Measurements from ENCODE around the gene NDFIP2.
"Not testable (repeated sequence)": the region's sequence is repeated elsewhere in the genome, so short reads cannot be mapped to it uniquely, and the experiment has no call there.

NDFIP2 gene

DNA sequence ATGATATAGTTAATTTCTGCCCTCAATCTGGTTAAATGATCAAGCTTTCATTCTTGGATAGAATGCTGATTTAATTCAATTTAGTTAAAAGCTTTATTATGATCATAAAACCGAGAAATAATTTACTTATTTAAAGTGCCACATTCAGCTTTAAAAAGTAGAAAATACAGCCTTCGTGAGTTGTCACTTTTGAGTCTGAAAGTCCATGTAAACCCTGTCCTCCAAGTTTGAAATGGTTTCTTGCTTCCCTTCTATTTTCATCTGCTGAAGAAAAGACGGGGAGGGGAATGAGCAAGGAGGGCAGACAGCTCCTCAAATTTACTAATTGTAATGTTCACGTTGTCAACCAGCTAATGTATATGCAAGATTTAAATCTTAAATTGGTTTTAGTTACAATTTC, 59.5 kb downstream of the NDFIP2 start:
- DNase-seq = no peak

DNA sequence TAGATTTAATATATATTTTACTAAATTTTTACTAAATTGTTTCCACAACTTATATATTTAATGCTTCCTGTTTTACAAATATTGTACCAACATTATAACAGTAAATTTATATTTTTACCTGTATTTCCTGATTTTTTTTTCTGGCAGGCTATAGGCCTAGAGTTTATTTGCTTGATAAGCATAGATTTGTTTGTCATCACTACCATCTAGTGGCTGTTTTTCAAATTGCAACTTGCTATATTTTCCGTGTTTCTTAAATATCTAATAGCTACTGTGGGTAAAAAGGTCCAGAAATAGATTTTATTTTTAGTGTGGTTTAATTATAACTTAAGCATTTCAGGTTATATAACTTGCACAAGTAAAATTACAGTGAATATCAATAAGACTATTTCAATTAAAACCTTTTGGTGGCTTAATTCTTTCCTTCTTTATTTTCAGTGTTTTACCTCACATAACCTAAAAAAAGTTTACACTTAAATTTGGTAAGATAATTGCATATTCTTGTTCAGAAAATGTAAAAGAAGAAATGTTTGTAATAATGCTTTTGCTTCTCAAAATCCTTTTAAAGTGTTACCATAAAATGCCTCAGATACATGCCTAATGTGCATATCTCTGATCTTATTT, 60.6 kb downstream of the NDFIP2 start:
- no peak for DNase-seq

DNA sequence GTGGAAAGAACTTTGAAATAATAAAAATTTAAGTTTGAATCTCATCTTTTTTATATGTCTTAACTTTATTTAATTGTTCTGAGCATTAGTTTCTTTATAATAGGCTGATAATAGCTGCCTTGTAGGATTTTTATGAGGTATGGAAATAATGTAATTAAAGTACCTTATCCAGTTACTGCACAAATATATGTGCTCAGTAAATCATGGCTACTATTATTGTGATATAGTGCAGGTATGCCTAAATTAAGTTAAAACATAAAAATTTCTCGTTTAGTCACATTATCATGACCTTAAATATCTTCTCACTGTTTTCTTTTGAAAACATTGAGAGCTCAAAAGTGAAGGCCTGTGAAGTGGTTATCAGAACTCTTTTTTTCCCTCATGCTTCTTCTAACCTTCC, 62.9 kb downstream of the NDFIP2 start:
- DNase-seq = no peak

DNA sequence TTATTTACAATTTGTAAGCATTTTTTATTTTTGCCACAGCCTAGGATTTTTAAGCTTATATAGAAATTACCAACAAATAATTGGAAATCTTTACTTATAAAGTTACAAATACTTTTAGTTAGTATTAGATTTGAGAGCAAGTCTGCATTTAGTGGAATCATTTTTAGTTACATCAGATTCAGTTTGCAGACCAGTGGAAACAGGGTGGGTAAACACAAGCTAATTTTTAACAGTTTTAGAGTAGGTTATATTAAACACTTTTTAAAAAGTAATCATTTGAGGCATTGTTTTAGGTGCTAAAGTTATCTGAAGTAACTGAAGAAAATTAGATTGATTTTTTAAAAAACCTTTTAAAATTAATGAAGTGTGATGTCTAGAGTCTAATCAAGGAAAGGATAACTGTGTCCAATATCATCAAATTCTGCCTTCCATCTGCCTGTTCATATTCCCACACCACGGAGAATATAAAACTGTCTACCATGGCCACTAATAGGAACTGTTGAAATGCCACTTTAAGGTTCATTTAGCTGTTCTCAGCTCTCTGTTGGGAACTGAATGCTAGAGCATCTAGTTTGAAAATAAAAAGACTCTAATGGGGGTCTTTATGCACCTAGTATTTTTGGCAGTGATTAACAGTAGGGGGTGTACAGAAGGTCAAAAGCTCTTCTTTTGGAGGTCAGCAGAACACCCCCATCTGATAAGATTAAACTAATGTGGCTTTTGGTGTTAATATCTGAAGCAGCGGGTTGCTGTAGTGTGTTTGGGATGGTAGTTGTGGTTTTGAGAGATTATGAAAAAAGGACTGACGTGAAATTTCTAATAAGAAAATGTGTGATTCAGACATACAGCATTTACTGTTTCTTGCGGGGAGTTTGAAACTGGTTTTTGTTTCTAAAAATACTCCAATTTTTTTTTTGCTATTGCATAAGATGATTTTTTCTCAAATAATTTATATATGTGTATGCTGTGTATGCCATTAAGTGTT, 66.5 kb downstream of the NDFIP2 start:
- DNase-seq = no peak

DNA sequence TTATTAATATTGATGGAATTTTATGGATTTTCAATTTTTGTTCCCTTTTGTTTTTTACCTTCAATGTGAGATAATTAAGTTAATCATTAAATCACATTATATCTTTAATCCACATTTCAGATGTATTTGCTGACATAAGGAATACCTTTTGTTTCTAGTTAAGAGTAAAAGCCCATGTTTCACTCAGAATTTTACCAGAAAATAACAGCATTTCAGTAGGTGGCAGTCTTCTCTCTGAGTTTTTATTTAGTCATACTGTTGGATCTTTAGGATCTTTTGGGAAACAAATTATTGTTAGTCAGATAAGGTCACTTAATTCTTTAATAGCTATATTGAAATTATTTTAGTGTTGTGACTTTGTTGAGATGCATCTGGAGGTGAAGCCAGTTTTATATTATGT, 67.9 kb downstream of the NDFIP2 start:
- no peak for DNase-seq

DNA sequence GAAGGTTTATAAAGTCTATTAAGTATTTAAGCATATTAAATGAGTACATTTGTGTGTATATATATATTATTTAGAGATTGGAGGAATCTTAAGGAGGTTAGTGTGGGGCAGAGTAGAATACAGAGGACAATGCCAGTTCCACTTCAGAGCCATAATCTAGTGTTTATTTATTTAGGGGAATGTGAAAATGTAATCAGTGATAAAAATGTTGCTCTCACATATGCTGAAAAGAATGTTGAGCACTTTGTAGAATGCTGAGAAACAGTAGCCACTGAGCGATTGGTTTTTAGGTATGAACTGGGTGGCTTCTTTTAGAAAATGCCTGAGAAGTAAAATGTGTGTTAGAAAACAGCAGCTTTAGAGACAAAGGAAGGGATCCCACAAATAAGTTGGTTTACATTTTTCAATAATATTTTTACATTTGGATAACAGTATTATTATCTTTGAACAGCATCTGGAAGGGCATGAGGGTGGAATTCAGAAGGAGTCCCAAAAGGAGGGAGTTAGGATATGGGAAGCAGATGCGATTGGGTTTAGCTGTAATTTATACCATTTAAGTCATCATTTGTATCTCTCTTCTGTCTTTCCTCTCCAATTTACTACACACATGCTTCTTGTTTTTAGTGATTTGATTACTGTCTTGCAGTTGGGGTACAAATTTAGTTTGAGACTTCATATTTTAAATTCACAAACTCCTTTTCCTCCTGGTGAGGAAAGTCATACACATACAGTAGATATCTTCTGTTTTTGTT, 68.6 kb downstream of the NDFIP2 start:
- no peak for DNase-seq

DNA sequence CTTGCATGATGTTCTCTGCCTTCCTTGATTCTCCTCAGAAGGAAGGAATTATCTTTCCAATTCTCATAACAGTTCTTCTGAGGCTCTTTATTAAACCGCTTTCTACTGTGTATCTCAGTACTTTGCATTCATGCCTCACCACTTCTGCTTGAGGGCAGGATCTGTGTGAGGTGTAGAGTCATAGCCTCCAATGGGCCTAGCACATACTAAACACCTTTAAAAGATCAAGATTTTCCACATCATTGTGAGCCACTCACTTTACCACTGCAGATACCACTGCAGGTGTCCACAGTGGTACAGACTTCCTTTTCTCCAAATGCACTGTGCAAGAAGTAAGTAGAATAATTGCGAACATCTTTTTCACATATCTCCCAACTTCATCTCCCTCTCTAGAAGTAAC, 76.7 kb downstream of the NDFIP2 start:
- no peak for DNase-seq

DNA sequence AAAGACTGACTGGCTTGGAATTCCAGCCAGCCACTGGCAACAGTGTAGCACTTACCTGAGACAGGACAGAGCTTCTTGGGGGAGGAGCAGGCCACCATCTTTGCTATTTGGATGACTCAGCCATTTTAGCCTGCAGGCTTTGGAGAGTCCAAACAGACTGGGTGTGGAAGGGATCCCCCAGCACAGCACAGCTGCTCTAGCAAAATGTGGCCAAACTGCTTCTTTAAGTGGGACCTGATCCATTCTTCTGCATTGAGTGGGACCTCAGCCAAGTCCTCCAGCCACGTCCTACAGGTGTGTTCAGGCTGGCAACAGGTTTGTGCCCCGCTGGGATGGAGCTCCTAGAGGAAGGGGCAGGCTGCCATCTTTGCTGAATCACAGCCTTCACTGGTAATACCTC, 80.0 kb downstream of the NDFIP2 start:
- DNase-seq = no peak

DNA sequence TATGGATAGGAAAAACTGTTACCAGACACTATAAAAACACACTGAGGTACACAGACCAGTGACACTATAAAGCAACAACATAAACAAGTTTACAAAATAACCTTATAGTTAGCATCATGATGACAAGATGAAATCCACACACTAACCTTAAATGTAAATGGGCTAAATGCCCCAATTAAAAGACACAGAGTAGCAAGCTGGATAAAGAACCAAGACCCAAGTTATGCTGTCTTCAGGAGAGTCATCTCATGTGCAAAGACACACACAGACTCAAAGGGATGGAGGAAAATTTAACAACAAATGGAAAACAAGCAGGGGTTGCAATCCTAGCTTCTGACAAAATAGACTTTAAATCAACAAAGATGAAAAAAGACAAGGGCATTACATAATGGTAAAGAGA, 81.6 kb downstream of the NDFIP2 start:
- DNase-seq = no peak

DNA sequence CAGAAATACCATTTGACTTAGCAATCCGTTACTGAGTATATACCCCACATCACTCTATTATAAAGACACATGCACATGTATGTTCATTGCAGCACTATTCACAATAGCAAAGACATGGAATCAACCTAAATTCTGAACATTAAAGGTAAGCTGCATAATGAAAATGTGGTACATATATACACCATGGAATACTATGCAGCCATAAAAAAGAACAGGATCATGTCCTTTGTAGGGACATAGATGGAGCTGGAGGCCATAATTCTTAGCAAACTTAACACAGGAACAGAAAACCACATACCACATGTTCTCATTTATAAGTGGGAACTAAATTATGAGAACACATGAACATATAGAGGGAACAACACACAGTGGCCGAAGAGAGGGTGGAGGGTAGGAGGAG, 85.2 kb downstream of the NDFIP2 start:
- DNase-seq = no peak

DNA sequence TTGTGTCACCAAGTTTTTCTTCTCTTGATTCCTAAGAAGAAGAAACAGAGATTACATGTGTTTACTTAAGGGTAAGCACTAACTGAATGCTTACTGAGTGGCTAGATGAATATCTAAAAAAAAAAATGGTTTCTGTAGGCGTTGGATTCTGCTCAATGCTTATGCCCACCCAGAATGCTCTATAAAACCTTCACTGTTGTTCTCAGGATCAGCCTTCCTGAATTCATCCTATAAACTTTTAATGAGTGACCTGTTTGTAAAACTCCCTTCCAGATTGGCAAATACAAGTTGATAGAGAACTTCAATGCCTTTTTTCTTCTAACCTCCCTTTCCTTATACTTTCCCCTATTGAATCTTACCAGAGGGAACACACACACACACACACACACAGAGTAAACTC, 90.2 kb downstream of the NDFIP2 start:
- no peak for DNase-seq

DNA sequence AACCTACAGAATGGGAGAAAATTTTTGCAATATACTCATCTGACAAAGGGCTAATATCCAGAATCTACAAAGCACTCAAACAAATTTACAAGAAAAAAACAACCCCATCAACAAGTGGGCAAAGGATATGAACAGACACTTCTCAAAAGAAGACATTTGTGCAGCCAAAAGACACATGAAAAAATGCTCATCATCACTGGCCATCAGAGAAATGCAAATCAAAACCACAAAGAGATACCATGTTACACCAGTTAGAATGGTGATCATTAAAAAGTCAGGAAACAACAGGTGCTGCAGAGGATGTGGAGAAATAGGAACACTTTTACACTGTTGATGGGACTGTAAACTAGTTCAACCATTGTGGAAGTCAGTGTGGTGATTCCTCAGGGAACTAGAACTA, 92.9 kb downstream of the NDFIP2 start:
- not testable (repeated sequence) for DNase-seq

DNA sequence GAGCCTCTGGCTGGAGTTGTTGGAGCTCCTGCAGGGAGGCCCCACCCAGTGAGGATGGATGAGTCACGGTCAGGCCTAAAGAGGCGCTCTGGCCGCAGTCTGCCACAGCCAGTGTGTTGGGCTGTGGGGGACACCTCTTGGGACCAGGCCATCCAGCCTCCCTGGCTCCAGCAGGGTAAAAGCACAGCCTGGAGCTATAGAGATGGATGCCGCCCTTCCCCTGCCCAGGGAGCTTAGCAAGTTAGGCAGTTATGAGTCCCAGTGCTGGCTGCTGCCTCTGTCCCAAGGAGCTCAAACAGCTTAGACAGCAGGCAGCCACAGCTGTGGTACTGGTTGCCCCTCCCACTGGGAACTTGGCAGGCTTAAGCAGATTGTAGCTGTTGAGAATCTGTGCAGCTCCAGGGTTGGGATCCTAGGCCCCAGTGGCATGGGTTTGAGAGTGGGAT, 100.9 kb downstream of the NDFIP2 start:
- DNase-seq = no peak

DNA sequence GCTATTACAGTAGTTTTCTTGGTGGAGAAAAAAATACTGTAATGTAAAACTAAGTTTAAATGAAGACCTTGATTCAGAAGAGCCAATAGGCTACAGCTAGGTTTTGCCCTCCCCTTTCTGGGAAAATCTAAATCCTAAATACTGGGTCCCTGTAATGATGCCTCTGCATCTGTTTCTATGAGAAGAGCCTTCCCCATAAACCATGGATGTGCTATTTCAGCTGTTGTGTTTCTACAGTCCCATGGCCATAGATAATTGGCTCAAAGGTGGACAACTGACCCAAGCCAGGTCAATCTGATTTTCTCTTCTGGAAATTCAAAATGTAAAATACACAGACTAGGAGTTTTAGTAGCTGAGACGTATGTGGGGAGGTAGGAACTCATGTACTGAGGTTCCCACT, 101.9 kb downstream of the NDFIP2 start:
- DNase-seq = no peak

DNA sequence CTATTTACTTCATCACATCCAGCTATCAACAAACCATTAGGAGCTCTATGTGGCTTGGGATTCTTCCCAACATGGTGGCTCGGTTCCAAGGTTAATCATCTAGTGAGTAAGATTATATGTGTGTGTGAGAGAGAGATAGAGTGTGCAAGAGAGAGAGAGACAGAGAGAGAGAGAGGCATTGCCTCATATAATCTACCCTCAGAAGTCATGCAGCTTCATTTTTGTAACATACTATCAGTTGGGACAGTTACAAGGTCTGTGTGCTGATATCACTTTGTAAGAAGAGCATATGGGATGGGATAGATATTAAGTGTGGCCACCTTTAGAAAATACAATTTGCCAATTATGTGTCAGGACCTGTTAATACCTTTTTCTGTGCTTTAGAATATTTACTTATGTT, 104.1 kb downstream of the NDFIP2 start:
- no peak for DNase-seq

DNA sequence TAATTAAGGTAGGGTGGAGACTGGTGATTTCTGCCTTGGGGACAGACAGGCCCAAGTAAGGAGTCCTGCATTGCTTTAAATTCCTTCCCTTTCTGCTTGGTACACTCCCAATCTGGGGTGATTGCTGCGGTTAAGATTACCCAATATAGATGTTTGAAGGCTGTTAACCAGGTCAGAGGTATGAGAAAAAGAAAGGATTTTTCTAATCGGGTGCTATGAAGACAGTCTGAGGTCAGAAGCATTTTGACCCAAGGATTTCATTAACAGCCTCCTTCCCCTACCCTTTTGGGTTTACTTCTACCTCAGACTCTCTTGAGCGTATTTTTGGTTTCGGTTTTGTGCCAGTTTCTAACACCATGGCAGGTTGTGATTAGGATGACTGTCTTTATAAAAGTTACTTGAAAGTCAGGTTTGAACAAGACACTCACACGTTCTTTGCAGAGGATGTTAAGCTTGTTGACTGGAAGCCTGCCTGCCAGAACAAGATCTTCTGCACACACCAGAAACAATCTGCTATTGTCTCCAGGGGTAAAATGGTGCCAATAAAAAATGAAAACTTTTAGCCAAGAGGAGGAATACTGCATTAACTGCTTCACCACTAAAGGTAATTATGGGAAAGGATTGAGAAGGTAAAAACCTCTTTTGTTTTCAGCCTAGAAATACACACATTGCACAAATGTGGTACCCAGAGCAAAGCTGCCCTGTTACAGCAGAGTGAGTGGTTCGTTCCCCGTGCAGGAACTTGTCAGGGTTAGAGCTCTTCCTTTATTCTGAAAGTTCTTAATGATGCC, 108.8 kb downstream of the NDFIP2 start:
- no peak for DNase-seq

DNA sequence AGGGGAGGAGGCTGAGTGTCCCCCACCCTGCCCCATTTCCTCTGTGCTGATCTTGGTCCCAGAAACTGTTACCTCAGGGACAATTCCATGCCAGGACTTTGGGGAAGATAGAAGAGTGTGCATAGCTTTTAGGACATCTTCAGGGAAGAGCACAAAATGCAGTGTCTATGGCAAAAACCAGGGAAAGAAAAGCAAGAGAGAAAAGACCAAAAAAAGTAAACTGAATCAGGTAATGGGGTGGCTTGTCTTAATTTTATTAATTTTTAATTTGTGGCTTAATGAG, 109.4 kb downstream of the NDFIP2 start:
- DNase-seq = no peak

DNA sequence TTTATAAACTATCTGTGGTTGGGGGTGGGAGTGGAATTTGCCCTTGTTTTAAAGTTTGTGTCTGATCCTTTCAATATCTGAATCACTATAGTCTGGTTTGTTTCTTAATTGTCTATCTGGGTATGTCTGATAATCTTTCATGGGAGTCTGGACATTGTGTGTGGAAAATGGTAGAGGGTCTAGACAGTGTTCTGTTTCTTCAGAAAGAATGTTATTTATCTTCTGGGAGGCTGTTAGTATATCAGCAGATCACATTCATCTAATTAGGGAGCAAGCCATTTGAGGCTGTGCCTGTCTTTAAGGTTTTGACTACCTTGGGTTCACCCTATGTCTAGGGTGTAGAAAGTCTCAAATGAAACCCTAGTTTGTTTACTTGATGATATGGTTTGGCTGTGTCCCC, 110.5 kb downstream of the NDFIP2 start:
- no peak for DNase-seq

DNA sequence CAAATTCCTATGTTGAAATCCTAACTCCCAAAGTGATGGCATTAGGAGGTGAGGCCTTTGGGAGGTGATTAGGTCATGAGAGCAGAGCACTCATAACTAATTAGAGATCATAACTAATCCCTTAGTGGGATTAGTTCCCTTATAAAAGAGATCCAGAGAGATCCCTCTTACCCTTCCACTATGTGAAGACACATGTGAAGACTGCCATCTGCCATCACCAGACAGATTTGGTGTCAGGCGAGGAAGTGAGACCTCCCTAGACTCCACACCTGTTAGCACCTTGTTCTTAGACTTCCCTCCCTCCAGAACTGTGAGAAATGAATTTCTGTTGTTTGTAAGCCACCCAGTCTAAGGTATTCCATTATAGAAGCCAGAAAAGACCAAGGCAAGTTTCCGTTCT, 112.2 kb downstream of the NDFIP2 start:
- DNase-seq = no peak

DNA sequence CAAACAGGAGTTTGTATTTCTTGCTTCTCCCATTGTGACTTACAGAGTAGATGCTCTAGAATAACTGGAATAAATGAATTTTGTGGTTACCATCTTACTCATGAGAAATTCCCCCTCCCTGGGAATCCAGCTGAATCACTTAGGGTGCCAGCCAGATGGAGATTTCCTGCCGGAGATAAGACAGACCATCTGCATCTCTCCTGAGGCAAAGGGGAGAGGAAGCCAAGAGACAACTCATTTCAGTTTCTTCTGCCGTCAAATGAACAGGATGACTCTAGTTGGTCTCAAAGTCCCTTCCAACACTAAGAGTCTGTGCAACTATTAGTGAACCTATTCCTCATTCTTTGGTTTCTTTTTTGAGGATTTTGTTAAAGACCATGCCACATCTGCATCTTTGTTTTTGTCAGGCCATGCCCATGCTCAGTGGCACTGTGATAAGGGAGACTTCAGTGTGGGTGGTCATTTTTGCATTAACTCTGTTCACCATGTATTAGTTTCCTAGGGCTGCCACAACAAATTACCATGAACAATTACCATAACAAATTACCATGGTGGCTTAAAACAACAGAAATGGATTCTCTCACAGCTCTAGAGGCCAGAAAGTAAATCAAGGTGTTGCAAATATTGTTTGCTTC, 112.8 kb downstream of the NDFIP2 start:
- no peak for DNase-seq

DNA sequence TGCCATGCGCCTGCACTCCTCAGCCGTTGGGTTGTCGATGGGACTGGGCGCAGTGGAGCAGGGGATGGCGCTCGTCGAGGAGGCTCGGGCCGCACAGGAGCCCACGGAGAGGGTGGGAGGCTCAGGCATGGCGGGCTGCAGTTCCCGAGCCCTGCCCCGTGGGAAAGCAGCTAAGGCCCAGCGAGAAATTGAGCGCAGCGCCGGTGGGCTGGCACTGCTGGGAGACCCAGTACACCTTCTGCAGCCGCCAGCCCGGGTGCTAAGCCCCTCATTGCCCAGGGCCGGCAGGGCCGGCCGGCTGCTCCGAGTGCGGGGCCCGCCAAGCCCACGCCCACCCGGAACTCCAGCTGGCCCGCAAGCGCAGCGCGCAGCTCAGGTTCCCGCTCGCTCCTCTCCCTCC, 119.2 kb downstream of the NDFIP2 start:
- DNase-seq = not testable (repeated sequence)

DNA sequence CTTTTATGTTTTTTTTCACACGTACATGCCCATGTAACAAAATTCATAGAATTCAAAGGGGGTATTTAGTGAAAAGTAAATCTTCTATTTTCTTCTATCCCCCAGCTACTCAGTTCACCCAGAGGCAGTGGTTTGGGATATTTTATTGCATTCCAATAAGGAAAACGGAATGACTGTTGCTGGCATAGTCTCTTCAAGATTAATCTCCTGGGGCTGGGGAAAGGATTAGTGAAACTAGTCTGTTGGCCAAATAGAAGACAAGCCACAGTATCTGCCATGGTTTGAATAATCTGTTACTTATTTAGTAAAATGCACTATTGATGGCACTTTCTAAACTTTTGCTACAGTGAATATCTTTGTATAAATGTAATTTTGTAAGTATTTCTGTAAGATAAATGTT, 122.0 kb downstream of the NDFIP2 start:
- DNase-seq = no peak

DNA sequence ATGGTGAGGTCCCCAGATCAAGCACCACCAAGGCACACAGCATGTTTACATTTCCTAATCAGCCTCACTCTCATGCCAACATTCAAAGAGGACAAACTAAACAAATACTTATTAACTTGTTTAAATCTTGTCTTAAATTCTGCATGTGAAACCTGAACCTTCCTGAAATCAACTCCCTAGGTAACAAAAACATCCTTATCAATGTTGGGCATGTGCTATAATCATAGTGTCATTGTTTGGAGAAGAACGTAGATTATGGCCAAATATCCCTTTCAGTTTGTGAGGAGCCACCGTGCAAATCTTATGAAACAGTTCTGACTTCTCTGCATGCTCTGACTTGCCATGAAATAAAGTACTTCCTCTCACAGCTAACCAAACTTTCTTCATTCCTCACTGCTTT, 123.8 kb downstream of the NDFIP2 start:
- no peak for DNase-seq
